Measurements from ENCODE around the gene PAX2.

DNA sequence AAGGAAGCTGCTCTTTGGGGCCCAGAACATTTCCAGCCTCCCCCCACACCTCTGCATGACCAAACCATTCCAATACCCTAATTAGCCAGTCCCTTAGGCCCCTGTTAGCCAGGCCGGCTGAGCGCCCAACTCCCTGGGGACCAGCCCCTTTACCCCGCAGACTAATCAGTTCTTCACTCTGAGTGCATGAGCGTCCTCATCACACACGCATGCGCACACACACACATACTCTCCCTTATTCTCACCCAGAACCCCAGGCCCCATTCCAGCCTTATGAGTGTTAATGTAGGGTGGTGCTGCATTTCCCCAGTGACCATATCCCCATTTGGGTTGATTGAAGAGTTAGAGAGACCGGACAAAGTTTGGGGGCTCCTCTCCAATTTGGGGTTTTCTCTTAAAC lies 90.4 kb downstream of the PAX2 start:
- TF ChIP-seq, protein P1, sequence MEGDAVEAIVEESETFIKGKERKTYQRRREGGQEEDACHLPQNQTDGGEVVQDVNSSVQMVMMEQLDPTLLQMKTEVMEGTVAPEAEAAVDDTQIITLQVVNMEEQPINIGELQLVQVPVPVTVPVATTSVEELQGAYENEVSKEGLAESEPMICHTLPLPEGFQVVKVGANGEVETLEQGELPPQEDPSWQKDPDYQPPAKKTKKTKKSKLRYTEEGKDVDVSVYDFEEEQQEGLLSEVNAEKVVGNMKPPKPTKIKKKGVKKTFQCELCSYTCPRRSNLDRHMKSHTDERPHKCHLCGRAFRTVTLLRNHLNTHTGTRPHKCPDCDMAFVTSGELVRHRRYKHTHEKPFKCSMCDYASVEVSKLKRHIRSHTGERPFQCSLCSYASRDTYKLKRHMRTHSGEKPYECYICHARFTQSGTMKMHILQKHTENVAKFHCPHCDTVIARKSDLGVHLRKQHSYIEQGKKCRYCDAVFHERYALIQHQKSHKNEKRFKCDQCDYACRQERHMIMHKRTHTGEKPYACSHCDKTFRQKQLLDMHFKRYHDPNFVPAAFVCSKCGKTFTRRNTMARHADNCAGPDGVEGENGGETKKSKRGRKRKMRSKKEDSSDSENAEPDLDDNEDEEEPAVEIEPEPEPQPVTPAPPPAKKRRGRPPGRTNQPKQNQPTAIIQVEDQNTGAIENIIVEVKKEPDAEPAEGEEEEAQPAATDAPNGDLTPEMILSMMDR (IDR thresholded peaks at IDR 0.05) = no peak
- TF ChIP-seq POLR2AphosphoS5 (IDR thresholded peaks at IDR 0.05) = no peak
